BLaER1 (cell line): ENCODE results near the gene SND1.

Source experiments
- H3K27ac ChIP-seq: shearing (Covaris generic); formaldehyde crosslinking; 2 replicates; pipeline ENCODE4 v1.8.1; 2022
- H3K27me3 ChIP-seq: shearing (Covaris generic); formaldehyde crosslinking; 2 replicates; pipeline ENCODE4 v1.8.1; 2022
- H3K36me3 ChIP-seq: shearing (Covaris generic); formaldehyde crosslinking; 2 replicates; pipeline ENCODE4 v1.8.1; 2022
- H3K4me1 ChIP-seq: shearing (Covaris generic); formaldehyde crosslinking; 2 replicates; pipeline ENCODE4 v1.8.1; 2022
- H3K4me2 ChIP-seq: shearing (Covaris generic); formaldehyde crosslinking; 2 replicates; pipeline ENCODE4 v1.8.1; 2022
- H3K4me3 ChIP-seq: shearing (Covaris generic); formaldehyde crosslinking; 2 replicates; pipeline ENCODE4 v1.8.1; 2022
- H3K9ac ChIP-seq: shearing (Covaris generic); formaldehyde crosslinking; 2 replicates; pipeline ENCODE4 v1.8.1; 2022
- H3K9me3 ChIP-seq: shearing (Covaris generic); formaldehyde crosslinking; 2 replicates; pipeline ENCODE4 v1.8.1; 2022
- H4K20me1 ChIP-seq: shearing (Covaris generic); formaldehyde crosslinking; 2 replicates; pipeline ENCODE4 v1.8.1; 2022
- Cebpa-rat ChIP-seq: shearing (Covaris generic); IDR thresholded peaks from 2 replicates; pipeline ENCODE4 v1.8.1; 2022

The SND1 gene

DNA sequence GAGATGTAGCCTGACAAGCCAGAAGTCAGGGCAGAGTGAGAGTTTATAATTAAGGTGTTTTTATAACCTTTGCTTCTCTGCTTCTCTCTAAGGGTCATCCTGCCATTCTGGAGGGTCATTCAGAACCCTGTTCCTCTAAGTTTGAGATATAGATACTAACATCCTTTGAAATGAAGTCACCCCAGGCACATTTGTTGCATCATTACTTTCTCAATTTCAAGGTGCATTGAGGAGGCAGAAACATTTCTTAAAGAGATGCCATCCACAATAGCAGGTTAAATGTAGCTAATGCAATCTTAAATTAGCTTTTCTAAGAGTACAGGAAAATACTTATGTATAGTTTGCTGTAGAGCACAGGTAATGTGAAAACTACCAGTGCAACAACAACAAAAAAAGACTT, 272.9 kb downstream of the SND1 start:
- no peaks in the 10 kb centered on the region for H3K27me3 ChIP-seq
- H3K4me2 ChIP-seq, result no peak overlapping the region
- no peak overlapping the region for H3K27ac ChIP-seq
- H3K4me3 ChIP-seq, result no peak overlapping the region
- no peak overlapping the region for H3K9ac ChIP-seq
- H3K36me3 ChIP-seq, result peaks cover 22% of the 10 kb centered on the region
- H4K20me1 ChIP-seq, result no peaks in the 10 kb centered on the region; the same call in 1 of the 2 replicates
- H3K9me3 ChIP-seq, result no peaks in the 10 kb centered on the region
- TF ChIP-seq Cebpa-rat, result no peak
- peaks cover 34% of the 10 kb centered on the region for H3K4me1 ChIP-seq

DNA sequence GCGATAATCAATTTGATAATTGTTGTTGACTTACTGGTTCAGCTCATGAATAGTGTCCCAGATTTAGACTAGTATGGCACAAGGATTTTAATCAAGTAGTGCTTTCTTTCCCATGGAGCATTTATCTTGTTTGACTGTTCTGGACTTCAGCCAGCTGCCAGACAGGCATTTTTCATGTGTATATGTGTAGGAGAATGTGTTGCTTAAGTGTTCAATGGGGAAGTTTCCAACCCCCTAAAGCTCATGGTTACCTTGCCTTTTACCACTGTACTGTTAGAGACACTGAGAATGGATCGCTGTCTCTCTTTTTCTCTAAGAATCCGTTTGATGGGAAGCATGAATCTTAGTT, 275.3 kb downstream of the SND1 start:
- Histone ChIP-seq H3K4me2 (peak overlapping the region; percentile 87), H4K20me1 (no peaks in the 10 kb centered on the region; the same call in 1 of the 2 replicates), H3K27ac (no peak overlapping the region), H3K4me3 (no peak overlapping the region), H3K4me1 (peaks cover 49% of the 10 kb centered on the region), H3K9me3 (peaks cover 16% of the 10 kb centered on the region), H3K36me3 (peaks cover 43% of the 10 kb centered on the region), H3K9ac (peak overlapping the region; percentile 26; the same call in 1 of the 2 replicates), H3K27me3 (no peaks in the 10 kb centered on the region)
- no peak for TF ChIP-seq Cebpa-rat

DNA sequence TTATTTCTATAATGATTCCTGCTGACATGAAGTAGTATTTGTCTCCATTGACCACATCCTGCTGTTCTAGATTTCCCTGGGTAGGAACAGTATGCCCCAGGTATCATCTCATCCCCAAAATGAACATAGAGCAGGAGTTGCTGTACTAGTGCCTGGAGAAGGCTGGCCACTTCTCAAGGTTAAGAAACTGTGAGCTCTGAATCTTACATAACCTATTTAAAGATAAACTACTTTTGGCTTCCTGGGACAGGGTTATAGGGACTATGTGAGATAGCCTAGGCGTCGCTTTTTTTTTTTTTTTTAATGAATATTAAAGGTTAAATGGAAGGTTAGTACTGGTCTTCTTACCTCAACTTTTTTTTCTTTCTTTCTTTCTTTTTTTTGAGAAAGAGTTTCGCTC, 276.2 kb downstream of the SND1 start:
- H3K4me1 ChIP-seq, result peaks cover 49% of the 10 kb centered on the region
- H3K27ac ChIP-seq, result peak overlapping the region; percentile 70
- peaks cover 45% of the 10 kb centered on the region for H3K36me3 ChIP-seq
- H3K4me3 ChIP-seq, result peak overlapping the region; percentile 35; the same call in 1 of the 2 replicates
- no peak overlapping the region; the same call in 1 of the 2 replicates for H3K9ac ChIP-seq
- TF ChIP-seq Cebpa-rat, result no peak
- H3K9me3 ChIP-seq, result peaks cover 19% of the 10 kb centered on the region
- H3K27me3 ChIP-seq, result no peaks in the 10 kb centered on the region
- peak overlapping the region; percentile 87 for H3K4me2 ChIP-seq
- H4K20me1 ChIP-seq, result no peaks in the 10 kb centered on the region; the same call in 1 of the 2 replicates

DNA sequence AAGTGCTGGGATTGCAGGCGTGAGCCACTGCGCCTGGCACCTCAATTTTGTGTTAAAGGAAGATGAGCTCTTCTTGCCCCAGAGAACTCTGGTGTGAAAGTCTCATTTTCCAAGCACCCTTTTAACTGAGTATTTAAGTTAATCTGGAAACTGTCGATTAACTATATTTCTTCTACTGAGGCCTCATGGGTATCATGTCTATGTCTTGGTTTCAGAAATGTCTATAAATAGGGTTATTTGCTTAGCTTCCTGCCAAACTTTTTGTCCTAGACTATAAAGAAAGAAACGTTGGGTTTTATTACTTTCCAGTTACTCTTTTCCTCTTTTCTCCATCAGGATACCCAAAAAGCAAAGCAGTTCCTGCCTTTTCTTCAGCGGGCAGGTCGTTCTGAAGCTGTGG, 276.9 kb downstream of the SND1 start:
- H3K27me3 ChIP-seq, result no peaks in the 10 kb centered on the region
- peak overlapping the region; percentile 70 for H3K27ac ChIP-seq
- H3K4me2 ChIP-seq, result peak overlapping the region; percentile 87
- no peak for TF ChIP-seq Cebpa-rat
- H3K9me3 ChIP-seq, result peaks cover 19% of the 10 kb centered on the region
- H3K4me1 ChIP-seq, result peaks cover 49% of the 10 kb centered on the region
- H3K4me3 ChIP-seq, result peak overlapping the region; percentile 35; the same call in 1 of the 2 replicates
- H3K36me3 ChIP-seq, result peaks cover 46% of the 10 kb centered on the region
- H4K20me1 ChIP-seq, result no peaks in the 10 kb centered on the region; the same call in 1 of the 2 replicates
- peak overlapping the region; percentile 59 for H3K9ac ChIP-seq

DNA sequence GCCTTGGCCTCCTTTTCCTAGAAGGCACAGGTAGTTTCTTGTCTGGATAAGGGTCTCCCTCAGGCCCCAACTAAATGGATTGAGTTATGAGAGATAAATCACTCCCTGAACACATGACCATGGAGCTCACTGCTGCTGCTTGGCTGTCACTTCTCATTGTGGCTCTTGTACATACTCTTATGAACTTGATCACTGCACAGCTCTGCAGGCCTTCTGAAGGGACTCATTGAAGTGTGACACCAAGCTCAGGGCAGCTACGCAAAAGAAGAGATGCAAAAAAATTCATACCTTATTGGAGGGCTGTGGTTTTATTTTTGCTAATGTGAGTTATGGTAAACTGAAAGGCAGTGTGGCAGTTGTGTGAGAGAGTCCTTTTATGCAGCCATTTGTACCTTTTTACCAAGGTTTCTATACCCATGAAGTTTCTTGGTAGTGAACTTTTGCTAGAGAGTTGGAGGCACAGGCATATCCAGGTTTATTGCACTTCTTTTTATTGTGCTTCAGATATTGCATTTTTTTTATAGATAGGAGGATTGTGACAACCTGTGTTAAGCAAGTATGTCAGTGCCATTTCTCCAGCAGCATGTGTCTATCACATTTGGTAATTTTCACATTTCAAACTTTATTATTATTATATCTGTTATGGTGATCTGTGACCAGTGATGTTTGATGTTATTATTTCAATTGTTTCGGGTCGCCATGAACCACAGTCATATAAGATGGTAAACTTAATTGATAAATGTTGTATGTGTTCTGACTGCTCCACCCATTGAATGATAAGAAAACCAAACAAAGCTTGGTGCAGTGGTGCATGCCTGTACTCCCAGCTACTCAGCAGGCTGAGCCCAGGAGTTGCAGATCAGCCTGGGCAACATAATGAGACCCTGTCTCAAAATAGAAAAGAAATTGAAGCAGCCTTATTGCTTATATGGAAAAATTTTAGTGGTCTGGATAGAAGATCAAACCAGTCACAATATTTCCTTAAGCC, 278.6 kb downstream of the SND1 start:
- H3K4me1 ChIP-seq, result peaks cover 66% of the 10 kb centered on the region
- peaks cover 56% of the 10 kb centered on the region for H3K36me3 ChIP-seq
- H3K4me3 ChIP-seq, result no peak overlapping the region
- H3K9me3 ChIP-seq, result peaks cover 19% of the 10 kb centered on the region
- no peak overlapping the region for H3K9ac ChIP-seq
- H3K4me2 ChIP-seq, result peak overlapping the region; percentile 87
- no peaks in the 10 kb centered on the region; the same call in 1 of the 2 replicates for H4K20me1 ChIP-seq
- no peaks in the 10 kb centered on the region for H3K27me3 ChIP-seq
- H3K27ac ChIP-seq, result no peak overlapping the region; the same call in 1 of the 2 replicates
- no peak for TF ChIP-seq Cebpa-rat

DNA sequence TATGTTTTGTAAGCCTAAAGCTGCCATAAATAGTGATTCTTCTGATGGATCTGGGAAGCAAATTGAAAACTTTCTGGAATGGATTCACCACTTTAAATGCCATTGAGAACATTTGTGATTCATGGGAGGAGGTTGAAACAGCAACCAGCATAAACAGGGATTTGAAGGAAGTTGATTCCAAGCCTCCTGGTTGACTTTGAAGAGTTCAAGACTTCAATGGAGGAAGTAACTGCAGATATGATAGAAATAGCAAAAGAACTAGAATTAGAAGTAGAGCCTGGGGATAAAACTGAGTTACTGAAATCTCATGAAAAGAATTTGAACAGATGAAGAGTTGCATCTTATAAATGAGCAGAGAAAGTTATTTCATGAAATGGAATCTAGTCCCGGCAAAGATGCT, 280.1 kb downstream of the SND1 start:
- Histone ChIP-seq H3K36me3 (peaks cover 64% of the 10 kb centered on the region), H3K9me3 (peaks cover 19% of the 10 kb centered on the region), H3K9ac (no peak overlapping the region), H4K20me1 (no peaks in the 10 kb centered on the region; the same call in 1 of the 2 replicates), H3K4me3 (no peak overlapping the region), H3K27me3 (no peaks in the 10 kb centered on the region), H3K4me1 (peaks cover 74% of the 10 kb centered on the region), H3K27ac (no peak overlapping the region), H3K4me2 (no peak overlapping the region)
- no peak for TF ChIP-seq Cebpa-rat

DNA sequence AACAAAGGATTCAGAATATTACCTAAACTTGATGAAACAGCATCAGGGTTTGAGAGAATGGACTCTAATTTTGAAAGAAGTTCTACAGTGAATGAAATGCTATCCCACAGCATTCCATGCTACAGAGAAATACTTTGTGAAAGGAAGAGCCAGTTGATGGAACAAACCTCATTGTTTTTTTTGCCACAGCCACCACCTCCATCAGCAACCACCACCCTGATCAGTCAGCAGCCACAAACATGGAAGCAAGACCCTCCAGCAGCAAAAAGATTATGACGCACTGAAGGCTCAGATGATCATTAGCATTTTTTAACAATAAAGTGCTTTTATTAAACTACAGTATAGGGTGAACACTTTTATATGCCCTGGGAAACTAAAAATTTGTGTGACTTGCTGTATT, 280.5 kb downstream of the SND1 start:
- no peak overlapping the region for H3K4me2 ChIP-seq
- H3K27ac ChIP-seq, result no peak overlapping the region
- no peak overlapping the region for H3K9ac ChIP-seq
- peaks cover 68% of the 10 kb centered on the region for H3K36me3 ChIP-seq
- no peak overlapping the region for H3K4me3 ChIP-seq
- H3K27me3 ChIP-seq, result no peaks in the 10 kb centered on the region
- H4K20me1 ChIP-seq, result no peaks in the 10 kb centered on the region; the same call in 1 of the 2 replicates
- no peak for TF ChIP-seq Cebpa-rat
- peaks cover 72% of the 10 kb centered on the region for H3K4me1 ChIP-seq
- peaks cover 19% of the 10 kb centered on the region for H3K9me3 ChIP-seq

DNA sequence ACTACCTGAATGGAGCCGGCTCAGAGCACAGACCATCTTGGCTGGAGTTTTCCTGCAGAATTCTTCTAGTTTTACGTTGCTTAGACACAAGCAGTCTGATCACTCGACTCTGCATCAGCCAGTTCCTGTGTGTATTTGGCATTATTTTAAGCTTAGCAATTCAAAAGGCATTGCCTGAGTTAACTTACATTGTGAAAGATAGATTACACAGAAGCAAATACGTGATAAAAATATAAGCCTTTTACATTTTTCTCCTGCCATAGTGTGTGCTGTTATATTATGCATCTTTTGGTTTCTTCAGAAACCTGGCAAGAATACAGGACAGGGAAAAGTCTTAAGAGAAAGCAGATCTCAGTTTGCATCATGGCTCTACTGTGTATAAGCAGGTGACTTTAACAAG, 281.2 kb downstream of the SND1 start:
- Histone ChIP-seq H4K20me1 (no peaks in the 10 kb centered on the region), H3K27me3 (no peaks in the 10 kb centered on the region), H3K4me1 (peaks cover 65% of the 10 kb centered on the region), H3K9ac (no peak overlapping the region), H3K4me3 (no peak overlapping the region), H3K36me3 (peaks cover 69% of the 10 kb centered on the region), H3K4me2 (no peak overlapping the region), H3K9me3 (peaks cover 19% of the 10 kb centered on the region), H3K27ac (no peak overlapping the region)
- TF ChIP-seq Cebpa-rat, result no peak

DNA sequence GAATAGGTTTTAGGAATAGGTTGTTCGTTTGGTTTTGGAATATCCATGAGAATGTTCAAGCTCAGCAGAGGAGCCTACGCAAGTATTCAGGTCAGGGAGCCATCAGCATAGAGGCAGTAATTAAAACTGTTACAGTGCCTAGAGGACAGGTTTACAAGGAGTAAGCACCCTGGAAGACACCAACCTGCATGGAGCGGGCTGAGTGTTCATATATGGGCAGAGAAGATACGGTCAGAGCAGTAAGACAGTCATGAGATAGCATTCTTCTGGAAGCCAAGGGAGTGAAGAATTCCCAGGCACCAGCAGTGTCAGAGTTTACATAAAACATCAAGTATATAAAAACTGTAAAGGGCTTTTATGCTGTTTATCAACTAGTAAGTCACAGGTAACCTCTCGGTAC, 282.7 kb downstream of the SND1 start:
- Histone ChIP-seq H3K9ac (no peak overlapping the region), H3K27ac (no peak overlapping the region), H3K4me1 (peaks cover 58% of the 10 kb centered on the region), H4K20me1 (no peaks in the 10 kb centered on the region), H3K9me3 (peaks cover 19% of the 10 kb centered on the region), H3K4me3 (no peak overlapping the region), H3K4me2 (no peak overlapping the region), H3K36me3 (peaks cover 75% of the 10 kb centered on the region), H3K27me3 (no peaks in the 10 kb centered on the region)
- TF ChIP-seq Cebpa-rat, result no peak

DNA sequence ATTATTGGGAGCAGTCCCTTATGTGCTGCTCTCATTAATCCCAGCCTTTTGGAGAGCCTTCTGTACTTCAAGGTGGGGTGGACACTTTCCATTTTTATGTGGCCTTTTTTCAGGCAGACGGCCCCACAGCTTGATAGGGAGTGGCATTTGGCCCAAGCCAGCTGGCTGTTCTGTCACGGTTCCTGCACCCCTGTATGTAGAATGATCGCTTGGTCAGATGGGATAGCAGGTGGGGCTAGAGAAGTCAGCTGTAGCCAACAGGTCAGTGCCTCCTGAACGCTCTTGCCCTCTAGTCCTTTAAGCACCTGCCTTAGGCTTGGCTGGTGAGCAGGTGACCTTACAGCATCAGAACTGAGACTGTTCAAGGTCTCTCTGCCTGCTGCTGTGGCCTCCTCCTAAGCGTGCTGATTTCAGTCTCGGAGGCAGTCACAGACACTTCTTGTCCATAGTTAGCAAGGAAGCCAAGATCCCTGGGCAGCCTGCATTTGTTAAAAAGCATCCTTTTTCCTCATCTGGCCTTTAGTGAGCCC, 283.9 kb downstream of the SND1 start:
- H3K4me2 ChIP-seq, result peak overlapping the region; percentile 45
- no peaks in the 10 kb centered on the region for H4K20me1 ChIP-seq
- H3K9ac ChIP-seq, result no peak overlapping the region
- no peak overlapping the region for H3K4me3 ChIP-seq
- peaks cover 58% of the 10 kb centered on the region for H3K4me1 ChIP-seq
- H3K9me3 ChIP-seq, result peaks cover 17% of the 10 kb centered on the region
- no peak for TF ChIP-seq Cebpa-rat
- H3K36me3 ChIP-seq, result peaks cover 77% of the 10 kb centered on the region
- H3K27ac ChIP-seq, result peak overlapping the region; percentile 19; the same call in 1 of the 2 replicates
- no peaks in the 10 kb centered on the region for H3K27me3 ChIP-seq
